Stimulated activated CD8-positive, alpha-beta memory T cell treated with anti-CD3 and anti-CD28 coated beads, Interleukin-12 subunit alpha, Interleukin-12 subunit beta, amount 100 ng/mL, for 24 hours (primary cell): ENCODE results near the gene OPA3.
A peak's percentile ranks its signal among the peaks of the same experiment; 100 is the strongest.
"Not testable (repeated sequence)": the region's sequence is repeated elsewhere in the genome, so short reads cannot be mapped to it uniquely, and the experiment has no call there.

ENCODE experiments used
- DNase-seq: peaks from one replicate; pipeline ENCODE4 v3.0.0-alpha.2; 2020; ENCODE audit errors: extremely low read depth

OPA3 gene

DNA sequence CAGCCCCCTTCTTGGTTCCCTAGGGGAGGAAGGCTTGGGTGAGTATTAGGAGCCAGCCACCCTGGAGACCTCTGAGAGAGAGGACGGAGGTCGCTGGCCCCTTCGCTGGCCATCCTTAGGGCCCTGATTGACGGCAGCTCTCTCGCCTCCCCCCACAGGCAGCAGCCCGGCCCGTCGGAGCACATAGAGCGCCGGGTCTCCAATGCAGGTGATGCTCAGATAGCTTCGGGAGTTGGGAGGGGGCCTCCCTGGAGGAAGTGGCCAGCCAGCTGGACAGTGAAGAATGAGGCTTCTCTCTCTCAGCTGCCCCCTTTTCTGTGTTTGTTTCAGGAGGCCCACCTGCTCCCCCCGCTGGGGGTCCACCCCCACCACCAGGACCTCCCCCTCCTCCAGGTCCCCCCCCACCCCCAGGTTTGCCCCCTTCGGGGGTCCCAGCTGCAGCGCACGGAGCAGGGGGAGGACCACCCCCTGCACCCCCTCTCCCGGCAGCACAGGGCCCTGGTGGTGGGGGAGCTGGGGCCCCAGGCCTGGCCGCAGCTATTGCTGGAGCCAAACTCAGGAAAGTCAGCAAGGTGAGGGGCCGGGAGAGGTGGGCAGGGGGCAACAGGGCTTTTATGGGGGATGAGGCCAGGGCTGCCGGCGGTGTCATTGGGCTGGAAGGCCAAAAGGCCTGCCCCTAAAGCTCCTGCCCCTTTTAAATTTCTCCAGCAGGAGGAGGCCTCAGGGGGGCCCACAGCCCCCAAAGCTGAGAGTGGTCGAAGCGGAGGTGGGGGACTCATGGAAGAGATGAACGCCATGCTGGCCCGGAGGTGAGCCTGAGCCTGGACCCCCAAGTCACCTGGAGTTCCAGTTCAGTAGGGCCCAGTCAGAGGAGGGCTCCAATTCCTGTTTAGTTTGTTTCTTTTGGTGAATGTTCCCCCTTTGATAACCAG is 62.3 kb downstream of the OPA3 start:
- no peak for DNase-seq

DNA sequence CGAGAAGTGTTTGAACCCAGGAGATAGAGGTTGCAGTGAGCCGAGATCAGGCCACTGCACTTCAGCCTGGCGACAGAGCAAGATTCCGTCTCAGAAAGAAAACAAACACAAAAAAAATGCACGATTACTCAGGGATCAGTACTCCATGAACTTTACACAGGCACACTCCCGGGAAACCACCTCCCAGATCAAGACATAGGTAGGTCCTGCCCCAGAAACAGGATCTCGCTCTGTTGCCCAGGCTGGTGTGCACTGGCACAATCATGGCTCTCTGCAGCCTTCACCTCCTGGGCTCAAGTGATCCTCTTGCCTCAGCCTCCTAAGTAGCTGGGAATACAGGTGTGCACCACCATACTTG is 66.2 kb downstream of the OPA3 start:
- no peak for DNase-seq

DNA sequence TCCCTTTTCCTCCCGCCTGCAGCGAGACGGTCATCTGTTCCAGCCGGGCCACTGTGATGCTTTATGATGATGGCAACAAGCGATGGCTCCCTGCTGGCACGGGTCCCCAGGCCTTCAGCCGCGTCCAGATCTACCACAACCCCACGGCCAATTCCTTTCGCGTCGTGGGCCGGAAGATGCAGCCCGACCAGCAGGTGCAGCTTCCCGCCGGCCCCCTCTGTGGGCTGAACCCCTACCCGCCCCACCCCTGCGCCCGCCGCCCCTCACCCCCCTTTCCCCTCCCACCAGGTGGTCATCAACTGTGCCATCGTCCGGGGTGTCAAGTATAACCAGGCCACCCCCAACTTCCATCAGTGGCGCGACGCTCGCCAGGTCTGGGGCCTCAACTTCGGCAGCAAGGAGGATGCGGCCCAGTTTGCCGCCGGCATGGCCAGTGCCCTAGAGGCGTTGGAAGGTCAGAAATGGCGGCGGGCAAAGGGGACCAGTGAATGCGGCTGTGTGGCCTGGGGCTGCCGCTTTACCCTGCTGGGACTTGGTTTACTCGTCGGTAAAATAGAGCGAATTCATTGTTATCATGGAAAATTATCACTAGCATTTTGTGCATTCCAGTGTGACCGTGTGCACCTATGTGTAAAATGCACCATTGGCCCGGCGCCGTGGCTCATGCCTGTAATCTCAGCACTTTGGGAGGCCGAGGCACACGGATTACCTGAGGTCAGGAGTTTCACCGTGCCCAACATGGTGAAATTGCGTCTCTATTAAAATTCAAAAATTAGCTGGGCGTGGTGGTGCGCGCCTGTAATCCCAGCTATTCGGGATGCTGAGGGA is 66.7 kb downstream of the OPA3 start:
- DNase-seq: no peak

DNA sequence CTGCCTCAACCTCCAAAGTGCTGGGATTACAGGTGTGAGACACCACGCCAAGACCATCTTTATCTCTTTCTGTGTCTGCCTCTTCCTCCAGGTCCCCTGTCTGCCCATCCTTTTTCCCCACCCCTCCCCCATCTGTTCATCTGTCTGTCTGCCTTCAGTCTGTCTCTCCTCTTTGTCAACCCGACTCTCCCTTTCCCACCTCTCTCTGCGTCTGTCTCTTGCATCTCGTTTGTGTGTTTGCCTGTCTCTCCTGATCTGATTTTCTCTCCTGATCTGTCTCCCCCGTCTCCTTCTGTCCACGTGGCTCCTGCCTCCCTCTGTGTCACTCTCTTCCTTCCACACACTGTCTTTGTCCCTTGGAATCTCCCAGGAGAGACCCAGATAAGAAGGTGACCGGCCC is 67.4 kb downstream of the OPA3 start:
- DNase-seq: no peak

DNA sequence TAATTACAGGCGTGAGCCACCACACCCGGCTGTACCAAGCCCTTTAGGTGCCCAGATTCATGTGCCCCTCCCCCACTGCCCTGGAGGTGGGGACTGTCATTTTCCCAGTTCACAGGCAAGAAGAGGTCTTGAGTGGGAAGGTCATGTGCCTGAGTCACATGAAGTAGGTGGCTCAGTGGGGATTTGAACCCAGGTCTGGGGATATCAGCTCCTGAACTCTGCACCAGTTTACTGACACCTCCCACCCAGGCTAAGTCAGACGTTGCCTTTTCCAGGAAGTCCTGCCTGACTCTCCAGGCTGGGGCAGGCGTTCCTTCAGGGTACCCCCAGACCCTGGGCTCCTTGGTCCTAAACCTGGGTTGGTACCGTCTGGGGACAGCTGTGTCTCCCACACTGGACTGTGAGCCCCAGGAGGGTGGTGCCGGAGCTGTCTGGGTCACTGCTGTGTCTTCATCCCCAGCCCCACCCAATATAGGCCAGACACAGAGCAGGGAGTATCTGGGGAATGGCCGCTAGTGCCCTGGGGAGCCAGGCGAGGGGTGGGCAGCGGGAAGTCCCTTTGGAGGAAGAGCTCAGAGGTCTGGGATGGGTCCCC is 68.7 kb downstream of the OPA3 start:
- no peak for DNase-seq

DNA sequence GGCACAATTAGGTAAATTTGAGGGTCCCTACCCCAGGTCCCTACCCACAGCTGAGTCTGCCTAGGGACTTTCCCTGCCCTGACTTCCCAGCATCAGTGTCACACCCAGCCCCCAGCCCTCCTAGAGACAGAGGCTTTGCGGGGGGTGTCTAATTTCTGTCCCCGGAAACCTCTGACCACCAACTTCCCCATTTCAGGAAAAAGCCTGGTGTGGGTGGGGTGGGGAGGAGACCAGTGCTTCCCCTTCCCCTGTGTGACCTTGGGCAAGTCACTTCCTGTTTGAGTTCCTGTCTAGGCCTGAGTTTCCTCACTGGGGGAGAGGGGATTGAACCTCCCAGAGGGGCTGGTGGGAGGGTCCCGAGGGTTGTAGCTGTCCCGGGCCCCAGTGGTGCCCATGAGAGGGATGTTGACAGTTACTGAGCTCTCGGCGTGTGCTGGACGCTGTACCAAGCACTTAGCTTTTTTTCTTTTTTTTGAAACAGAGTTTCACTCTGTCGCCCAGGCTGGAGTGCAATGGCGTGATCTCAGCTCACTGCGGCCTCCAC is 69.4 kb downstream of the OPA3 start:
- no peak for DNase-seq

DNA sequence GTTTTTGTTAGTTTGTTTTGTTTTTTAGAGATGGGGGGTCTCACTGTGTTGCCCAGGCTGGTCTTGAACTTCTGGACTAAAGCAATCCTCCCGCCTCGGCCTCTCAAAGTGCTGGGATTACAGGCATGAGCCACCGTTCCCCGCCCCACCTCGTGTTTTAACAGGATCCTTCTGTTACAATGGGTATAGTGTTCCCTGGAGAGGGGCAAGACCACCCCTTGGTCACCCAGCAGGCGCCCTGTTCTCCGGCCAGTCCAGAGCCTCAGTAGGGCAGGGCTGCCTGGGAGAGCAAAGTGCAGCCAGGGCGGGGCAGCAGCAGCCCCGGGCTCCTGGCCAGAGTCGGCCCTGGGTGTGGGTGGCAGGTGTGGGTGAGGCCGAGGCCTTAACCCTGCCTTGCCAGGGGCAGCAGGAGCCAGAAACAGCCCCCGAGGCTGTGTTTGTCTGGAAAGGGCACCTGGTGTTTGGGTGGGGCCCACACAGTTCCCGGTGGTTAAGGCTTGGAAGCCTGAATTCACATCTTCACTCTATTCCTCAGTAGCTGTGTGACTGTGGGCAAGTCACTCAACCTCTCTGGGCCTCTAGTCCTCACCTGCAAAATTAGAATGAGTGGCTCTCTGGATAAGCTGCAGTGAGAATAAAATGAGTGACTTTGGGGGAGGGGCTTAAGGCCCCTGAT is 70.1 kb downstream of the OPA3 start:
- no peak for DNase-seq

DNA sequence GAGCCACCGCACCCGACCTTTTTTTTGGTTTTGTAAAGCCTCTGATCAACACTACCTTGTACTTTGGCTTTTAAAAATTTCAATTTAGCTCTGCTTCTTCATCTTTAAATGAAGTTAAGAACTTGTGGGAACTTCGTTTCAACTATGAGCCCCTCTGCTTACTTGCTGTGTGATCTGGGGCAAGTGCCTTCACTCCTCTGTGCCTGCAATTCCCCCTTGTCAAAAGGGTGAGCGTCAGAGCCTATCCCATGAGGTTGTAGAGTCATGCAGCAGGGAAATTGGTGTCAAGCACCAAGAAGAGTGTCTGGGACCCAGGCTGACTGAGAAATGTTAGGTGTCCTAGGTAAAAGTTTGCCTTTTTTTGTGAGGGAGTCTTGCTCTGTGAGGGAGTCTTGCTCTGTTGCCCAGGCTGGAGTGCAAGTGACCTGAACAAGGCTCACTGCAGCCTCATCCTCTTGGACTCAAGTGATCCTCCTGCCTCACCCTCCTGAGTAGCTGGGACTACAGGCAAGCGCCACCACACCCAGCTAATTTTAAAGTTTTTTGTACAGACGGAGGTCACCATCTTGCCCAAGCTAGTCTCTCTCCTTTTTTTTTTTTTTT is 71.6 kb downstream of the OPA3 start:
- no peak for DNase-seq

DNA sequence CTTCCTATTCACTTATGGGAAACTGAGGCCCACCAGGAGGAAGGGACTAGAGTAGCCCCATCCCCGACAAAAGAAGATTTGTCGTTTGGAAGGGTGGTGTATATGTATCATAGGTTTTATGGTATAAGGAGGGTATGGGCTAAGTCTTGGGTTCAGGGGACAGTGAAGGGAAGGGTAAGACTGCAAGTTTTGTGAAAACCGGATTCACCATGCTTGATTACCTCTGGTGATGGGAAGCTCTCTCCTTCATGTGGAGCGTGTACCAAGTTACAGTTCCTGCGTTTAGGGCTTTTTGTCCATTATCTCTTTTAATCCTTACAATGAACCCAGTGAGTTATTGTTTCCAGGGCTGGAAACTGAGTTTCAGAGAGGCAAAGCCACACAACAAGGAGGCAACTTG is 73.5 kb downstream of the OPA3 start:
- DNase-seq: no peak

DNA sequence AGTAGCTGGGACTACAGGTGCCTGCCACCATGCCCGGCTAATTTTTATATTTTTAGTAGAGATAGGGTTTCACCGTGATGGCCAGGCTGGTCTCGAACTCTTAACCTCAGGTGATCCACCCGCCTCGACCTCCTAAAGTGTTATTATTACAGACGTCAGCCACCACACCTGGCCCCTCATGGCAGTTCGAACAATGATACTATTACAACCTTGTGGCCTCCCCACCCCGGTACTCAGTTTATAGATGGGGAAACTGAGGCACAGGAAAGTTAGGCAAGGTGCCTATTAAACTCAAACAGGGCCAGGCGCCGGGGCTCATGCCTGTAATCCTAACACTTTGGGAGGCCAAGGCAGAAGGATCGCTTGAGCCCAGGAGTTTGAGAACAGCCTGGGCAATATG is 74.2 kb downstream of the OPA3 start:
- not testable (repeated sequence) for DNase-seq

DNA sequence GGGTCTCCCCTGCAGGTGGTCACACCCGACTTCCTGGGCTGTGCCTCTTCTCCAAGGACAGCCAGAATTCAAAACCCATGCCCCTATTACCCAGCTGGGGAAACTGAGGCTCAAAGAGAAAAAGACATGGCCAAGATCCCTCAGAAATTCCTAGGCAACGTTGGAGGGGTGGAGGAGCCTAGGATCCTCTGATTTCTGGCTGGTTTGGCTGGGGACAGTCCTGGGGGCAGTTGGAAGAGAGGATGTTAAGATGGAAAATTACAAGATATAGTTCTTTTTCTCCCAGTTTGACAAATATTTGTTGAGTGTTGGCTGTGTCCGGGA is 74.9 kb downstream of the OPA3 start:
- no peak for DNase-seq

DNA sequence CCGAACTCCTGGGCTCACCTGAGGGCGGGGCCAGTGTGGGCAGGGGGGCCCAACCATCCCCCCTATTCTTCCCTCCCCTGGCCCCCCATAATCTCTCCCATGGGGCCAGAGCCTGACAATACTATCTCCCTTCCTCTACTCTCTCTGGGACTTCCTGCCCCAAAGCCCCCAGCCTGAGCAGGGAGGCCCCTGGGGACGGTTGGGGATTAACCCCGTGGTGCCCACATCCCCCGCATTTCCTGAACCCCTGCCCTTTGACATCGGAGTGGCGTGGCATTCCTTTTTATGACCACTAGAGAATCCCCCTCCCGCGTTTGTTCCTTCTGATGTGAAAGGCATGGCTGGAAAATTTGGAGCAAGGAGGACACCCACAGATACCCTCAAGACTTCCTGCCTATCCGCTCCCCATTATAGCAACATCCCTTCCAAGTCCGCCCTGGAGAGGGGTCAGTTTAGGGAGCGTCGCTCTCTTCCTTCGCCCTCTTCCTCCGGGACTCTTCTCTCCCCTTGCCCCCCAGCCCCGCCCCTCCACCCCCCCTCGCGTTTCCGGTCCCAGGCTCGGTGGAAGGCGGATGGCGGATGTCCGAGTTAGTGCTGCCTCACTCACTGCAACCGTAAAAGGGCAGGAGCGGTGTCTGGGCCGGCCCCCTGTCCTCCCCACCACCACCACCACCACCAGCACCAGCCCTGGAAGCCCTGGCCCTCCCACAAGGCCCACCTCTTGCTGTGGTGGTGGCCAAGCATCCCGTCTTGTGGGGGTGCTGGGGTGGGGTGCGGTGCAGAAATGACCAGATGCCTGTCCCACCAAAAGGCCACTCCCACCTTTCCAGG is 75.5 kb downstream of the OPA3 start:
- DNase-seq: no peak

DNA sequence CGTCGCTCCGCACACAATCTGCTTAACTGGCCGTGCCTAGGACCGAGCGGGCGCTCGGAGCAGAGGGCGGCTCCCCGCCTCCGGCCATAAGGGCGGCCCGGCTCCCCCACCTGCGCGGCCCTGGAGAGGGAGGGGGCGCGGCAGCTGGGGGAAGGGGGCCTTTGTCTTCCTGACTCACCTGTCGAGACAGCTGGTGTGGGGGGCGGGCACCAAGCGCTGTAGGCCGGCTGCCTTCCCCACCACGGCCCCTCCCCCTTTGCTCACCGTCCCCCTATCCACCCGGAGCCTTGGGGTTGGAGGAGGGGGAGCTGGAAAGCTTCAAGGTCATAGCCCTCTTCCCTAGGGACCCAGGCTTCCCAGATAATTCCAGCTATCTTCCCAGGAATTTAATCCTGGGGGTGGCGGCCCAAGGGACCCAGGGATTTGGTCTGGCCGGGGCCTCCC is 76.2 kb downstream of the OPA3 start:
- no peak for DNase-seq

DNA sequence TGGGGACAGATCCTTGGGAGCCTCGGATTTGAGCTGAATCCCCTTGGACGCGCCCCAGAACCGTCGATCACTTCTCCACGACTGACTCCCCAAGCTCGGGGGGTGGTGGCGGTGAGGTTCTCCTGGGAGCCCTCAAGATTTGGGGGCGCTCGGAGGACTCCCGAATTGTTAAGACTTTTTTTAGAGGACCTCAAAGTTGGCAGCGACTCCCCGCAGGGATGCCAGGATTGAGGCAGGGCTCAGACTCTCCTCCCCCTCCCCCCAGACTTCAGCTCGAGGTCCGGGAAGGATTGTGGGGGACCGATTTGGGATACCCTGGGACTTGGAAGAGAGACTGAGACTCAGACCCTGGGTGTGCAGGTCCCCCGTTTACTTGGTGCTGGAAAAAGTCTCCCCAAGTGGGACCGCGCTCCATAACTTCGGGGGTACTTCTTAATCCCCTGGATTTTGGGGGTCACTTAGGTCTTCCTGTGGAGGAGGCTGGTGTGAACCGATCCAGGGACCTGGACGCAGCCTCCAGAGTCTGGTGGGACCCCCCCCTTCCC is 76.7 kb downstream of the OPA3 start:
- no peak for DNase-seq

DNA sequence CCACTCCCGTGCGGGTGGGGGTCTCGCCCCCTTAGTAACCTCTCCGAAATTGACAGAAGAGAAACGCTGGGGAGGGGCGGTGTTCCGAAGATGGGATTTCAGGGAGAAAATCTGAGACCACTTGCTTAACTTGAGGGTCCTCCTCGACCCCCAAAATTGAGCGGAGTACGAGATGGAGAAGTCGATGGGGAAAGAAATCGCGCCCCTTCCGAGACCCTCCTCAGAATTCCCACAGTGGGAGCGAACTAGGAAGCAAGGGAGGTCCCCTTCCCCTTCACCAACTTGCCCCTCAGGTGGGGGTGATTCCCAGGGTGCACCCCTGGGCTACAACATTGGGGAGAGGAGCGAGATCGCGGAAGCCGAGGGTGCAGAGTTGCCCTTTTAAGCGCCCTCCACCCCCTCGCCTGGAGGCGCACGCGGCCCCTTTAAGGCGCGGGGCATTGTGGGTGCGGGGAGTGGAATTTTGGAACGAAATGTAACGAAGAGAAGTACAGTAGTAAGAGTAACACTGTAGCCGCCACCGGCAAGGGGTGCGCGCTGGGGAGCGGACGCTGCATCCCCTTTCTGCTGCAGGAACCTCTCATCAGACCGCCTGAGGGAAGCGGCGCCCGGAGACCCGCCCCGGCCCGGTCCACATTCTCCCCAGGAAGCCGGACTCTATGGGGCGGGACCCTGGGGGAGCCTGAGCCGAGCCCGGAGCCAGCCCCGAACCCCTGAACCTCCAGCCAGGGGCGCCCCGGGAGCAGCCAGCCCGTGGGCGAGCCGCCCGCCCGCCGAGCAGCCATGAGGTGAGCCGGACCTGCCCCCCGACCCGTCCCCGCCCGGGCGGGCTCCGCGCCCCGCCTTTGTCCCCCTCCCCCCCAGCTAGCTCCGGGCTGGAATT is 77.4 kb downstream of the OPA3 start, which contains the start of gene VASP:
VASP (plus strand) TSS at position 491 of the 883 bp plus-strand sequence; CDS start at position 784, 293 bp downstream.
- DNase-seq: peak; percentile 77

DNA sequence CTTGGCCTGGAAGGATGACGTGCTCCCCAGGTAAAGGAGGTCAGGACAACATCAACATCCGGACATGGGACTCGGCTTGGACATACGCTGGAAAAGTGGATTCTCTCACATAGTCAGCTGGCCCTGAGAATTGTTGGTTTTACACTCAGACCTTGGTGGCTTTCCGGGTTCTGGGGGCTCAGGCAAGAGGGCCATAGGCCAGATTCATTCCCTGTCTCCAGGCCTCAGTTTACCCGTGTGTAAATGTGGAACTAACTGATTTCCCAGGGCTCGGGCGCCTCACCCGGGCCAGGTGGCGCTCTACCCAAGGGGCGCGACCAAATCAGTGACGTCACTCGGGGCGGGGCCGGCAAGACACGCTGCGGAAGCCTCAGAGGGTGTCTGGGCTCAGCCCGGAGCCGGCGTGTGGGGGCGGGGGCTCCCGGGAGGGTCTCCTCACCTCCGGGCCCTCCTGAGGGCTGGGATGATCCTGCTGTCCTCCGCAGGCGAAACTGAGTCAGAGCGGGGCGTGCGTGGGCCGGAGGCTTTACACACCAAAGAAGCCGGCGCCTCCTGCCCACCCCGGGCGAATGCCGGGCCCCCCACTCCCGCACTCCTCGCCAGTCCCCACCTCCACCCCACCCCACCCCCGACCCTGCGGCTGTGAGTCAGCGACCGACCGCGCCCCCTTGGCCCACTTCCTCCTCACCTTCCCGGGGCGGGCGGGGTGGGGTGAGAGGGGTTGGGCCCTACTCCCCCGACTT is 78.2 kb downstream of the OPA3 start:
- peak; percentile 99 for DNase-seq

DNA sequence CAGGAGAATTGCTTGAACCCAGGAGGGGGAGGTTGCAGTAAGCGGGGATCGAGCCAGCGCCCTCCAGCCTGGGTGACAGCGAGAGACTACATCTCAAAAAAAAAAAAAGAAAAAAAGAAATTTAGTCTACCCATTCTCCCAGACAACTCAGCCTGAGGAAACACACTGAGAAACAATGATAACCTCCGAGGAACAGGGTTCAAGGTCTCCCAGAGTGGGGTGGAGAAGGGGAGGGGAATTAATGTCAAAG is 78.7 kb downstream of the OPA3 start:
- no peak for DNase-seq

DNA sequence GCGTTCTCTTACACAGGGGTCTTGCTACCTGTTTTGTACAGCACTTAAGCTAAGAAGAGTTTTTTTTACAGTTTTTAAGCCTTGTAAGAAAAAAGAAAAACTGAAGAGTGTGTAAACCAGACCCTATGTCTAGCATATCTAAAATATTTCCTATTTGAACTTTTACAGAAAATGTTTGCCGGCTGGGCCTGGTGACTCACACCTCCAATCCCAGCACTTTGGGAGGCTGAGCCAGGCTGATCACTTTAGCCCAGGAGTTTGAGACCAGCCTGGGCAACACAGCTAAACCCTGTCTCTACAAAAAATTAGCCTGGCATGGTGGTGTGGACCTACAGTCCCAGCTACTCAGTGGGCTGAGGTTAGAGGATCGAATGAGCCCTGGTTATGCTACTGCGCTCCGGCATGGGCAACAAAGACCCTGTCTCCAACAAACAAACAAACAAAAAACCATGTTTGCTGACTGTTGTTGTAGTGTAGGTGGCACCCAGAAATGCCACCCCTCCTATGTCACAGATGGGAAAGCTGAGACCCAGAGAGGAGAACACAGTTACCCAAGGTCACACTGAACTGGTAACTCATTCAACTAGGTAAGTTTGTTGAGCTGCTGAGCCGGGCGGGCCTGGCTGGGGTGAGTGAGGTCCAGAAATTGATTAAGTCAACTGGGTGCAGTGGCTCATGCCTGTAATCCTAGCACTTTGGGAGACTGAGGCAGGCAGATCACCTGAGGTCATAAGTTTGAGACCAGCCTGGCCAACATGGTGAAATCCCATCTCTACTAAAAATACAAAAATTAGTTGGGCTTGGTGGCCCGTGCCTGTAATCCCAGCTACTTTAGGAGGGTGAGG is 79.2 kb downstream of the OPA3 start:
- DNase-seq: no peak
